K562 (cell line): ENCODE data around the gene RNF166. TPM values are rescaled to one million over a fixed set of nuclear protein-coding genes. Genes with fewer than 3 reads are reported as not detected.

Experiments used
- ATAC-seq: fragments of 200-7000 bp; cut with Tn5 transposase; 3 replicates; pipeline ENCODE4 v1.9.1; 2020; ENCODE audit warnings: moderate library complexity
- BruUV-seq: library from RNA; stranded (reverse); fragments of 400-500 nt; replicated peaks from 2 replicates; lab custom pipeline; 2021; lab: Mats Ljungman, UMichigan
- CTCF ChIA-PET: fragments of 300-600 bp; formaldehyde crosslinking; extraction: SDS; loops from one replicate; lab custom pipeline; 2021; ENCODE audit warnings: low intra/inter-chr PET ratio; lab: Yijun Ruan, JAX
- POLR2A ChIA-PET: fragments of 300-600, 350-650 bp; sonication (Branson Sonifier 250); formaldehyde crosslinking; extraction: SDS; loops from one replicate; lab custom pipeline; 2021; ENCODE audit warnings: antibody characterized with exemption, inconsistent platforms; lab: Yijun Ruan, JAX
- DNase-seq, 4 experiments: peaks; one replicate each; pipeline versions ENCODE4 v3.0.0 to v3.0.0-alpha.2; 2011 to 2018; ENCODE audit warnings: low spot score in 3 of 4, mixed read lengths in 3 of 4; ENCODE audit errors: extremely low read depth in 1 of 4
- FAIRE-seq: peaks from 2 replicates; lab custom pipeline; 2011; peaks lifted over from hg19 to GRCh38; lab: Jason Lieb, UNC
- H2AFZ ChIP-seq: 2 replicates; pipeline ENCODE4 v1.6.0; 2011; ENCODE audit warnings: low read depth, low read length, control low read depth, inconsistent platforms
- H3K27ac ChIP-seq: fragments of 200-600 bp; 3 replicates; pipeline ENCODE4 v1.8.0; 2011; ENCODE audit warnings: low read depth, mild to moderate bottlenecking, control low read depth, inconsistent platforms, low read length, moderate library complexity, mixed read lengths; ENCODE audit errors: extremely low read depth
- H3K27me3 ChIP-seq, 2 experiments: fragments of 300-600 bp in 1 of 2; 2 replicates in 1 of 2; 3 replicates in 1 of 2; pipeline versions ENCODE4 v1.6.0 to v1.8.0; 2011; ENCODE audit warnings: inconsistent platforms in 2 of 2, low read length in 2 of 2, mild to moderate bottlenecking in 1 of 2, mixed read lengths in 1 of 2, moderate library complexity in 1 of 2; ENCODE audit not compliant: control insufficient read depth in 2 of 2, insufficient read depth in 2 of 2
- H3K36me3 ChIP-seq: fragments of 300-600 bp; 3 replicates; pipeline ENCODE4 v1.8.0; 2011; ENCODE audit warnings: mild to moderate bottlenecking, low read length, inconsistent platforms; ENCODE audit not compliant: control insufficient read depth, insufficient read depth
- H3K4me1 ChIP-seq, 2 experiments: fragments of 200-600 bp in 1 of 2; replicated peaks in 1 of 2; 2 replicates in 1 of 2; 3 replicates in 1 of 2; pipeline versions ENCODE4 v1.5.1 to v1.8.0; 2011; ENCODE audit warnings: inconsistent platforms in 2 of 2, low read length in 2 of 2, mild to moderate bottlenecking in 1 of 2, mixed read lengths in 1 of 2, moderate library complexity in 1 of 2; ENCODE audit not compliant: control insufficient read depth in 2 of 2, insufficient read depth in 2 of 2
- H3K4me2 ChIP-seq: 2 replicates; pipeline ENCODE4 v1.6.1; 2011; ENCODE audit warnings: low read length, control low read depth, inconsistent platforms, mixed read lengths; ENCODE audit not compliant: insufficient read depth
- H3K4me3 ChIP-seq: fragments of 200-600 bp; sonication (generic), shearing (Covaris generic); 2 replicates; pipeline ENCODE4 v1.5.1; 2016; ENCODE audit warnings: control low read depth, inconsistent platforms
- H3K79me2 ChIP-seq: fragments of 200-600 bp; 3 replicates; pipeline ENCODE4 v1.8.0; 2011; ENCODE audit warnings: low read length, inconsistent platforms; ENCODE audit not compliant: control insufficient read depth, insufficient read depth
- H3K9ac ChIP-seq, 2 experiments: 2 replicates each; pipeline versions ENCODE4 v1.6.0 to v1.6.1; 2011; ENCODE audit warnings: low read depth in 2 of 2, low read length in 2 of 2, control low read depth in 1 of 2, inconsistent platforms in 1 of 2, mild to moderate bottlenecking in 1 of 2, mixed read lengths in 1 of 2; ENCODE audit not compliant: insufficient read depth in 1 of 2
- H3K9me1 ChIP-seq: one replicate; pipeline ENCODE4 v1.6.0; 2011; ENCODE audit warnings: inconsistent platforms, mild to moderate bottlenecking, low read length, moderate library complexity; ENCODE audit not compliant: control insufficient read depth, insufficient read depth
- H3K9me3 ChIP-seq: replicated peaks from 2 replicates; pipeline ENCODE4 v1.5.1; 2011; ENCODE audit warnings: low read depth, low read length, inconsistent platforms; ENCODE audit not compliant: control insufficient read depth, insufficient read depth
- H4K20me1 ChIP-seq: replicated peaks from 2 replicates; pipeline ENCODE4 v1.6.1; 2011; ENCODE audit warnings: low read length, inconsistent platforms, mixed read lengths; ENCODE audit not compliant: control insufficient read depth, insufficient read depth
- NFIC ChIP-seq: fragments of 450-650 bp; IDR thresholded peaks from 2 replicates; pipeline ENCODE4 v1.6.1; 2017; ENCODE audit warnings: mild to moderate bottlenecking, inconsistent platforms
- POLR2G ChIP-seq: fragments of 200-400 bp; formaldehyde crosslinking; IDR thresholded peaks from 2 replicates; pipeline ENCODE4 v1.6.1; 2017; ENCODE audit warnings: low read depth, mild to moderate bottlenecking, antibody characterized with exemption, low read length, moderate library complexity
- RERE ChIP-seq: sonication (generic); formaldehyde crosslinking; IDR thresholded peaks from 2 replicates; pipeline ENCODE4 v1.8.0; 2023; ENCODE audit warnings: missing genetic modification reagents, mild to moderate bottlenecking, borderline replicate concordance
- ZNF408 ChIP-seq: fragments of 250-450 bp; sonication (Bioruptor Pico); IDR thresholded peaks from 2 replicates; pipeline ENCODE4 v1.4.0; 2020; ENCODE audit warnings: low read depth, mild to moderate bottlenecking, moderate library complexity
- WGBS: fragments of 100-300 bp; shearing (Covaris generic); methylation state at CpG from one replicate; pipeline ENCODE4 v1.1.6; 2016; ENCODE audit warnings: low coverage, mixed read lengths; ENCODE audit not compliant: insufficient coverage; ENCODE audit errors: missing lambda C conversion rate; 5-methylcytosine and 5-hydroxymethylcytosine counted together
- in situ Hi-C: fragments of 300-500 bp; cut with MboI; formaldehyde crosslinking; loops from 4 replicates; pipeline ENCODE4 v1.15.0; 2018; ENCODE audit warnings: inconsistent platforms, mixed read lengths
- intact Hi-C: fragments of 100-400 bp; cut with micrococcal nuclease; formaldehyde crosslinking; loops from 2 replicates; pipeline ENCODE4 v1.14.2; 2022
- polyA plus RNA-seq, 8 experiments: library from polyadenylated mRNA; depleted of rRNA in 4 of 8; stranded (reverse) in 5 of 8; unstranded in 3 of 8; fragments of >200 nt; fragmentation: Nextera tagmentation in 2 of 8; fragmentation: Illumina TruSeq in 1 of 8; extraction: Ambion mirVana in 2 of 8; extraction: Trizol in 1 of 8; gene quantifications; 2 replicates each; pipeline versions ENCODE4 v1.2.1 to v1.2.3, GENCODE V29; 2011 to 2014; ENCODE audit warnings: inconsistent platforms in 1 of 8, missing spikeins in 1 of 8
- total RNA-seq, 7 experiments: library from RNA; depleted of rRNA in 6 of 7; stranded (reverse); fragments of >200 nt in 6 of 7; fragmentation: Illumina TruSeq in 2 of 7; extraction: Trizol in 2 of 7; gene quantifications; 2 replicates each; pipeline versions ENCODE4 v1.2.1 to v1.2.3, GENCODE V29; 2011 to 2021; ENCODE audit warnings: low replicate concordance in 1 of 7
- TF ChIP-seq, protein P1 (sequence below): sonication (generic); formaldehyde crosslinking; IDR thresholded peaks from 2 replicates; pipeline ENCODE4 v1.8.1; 2023; ENCODE audit warnings: mild to moderate bottlenecking, missing genetic modification reagents

RNF166 gene
- total and polyA plus RNA-seq, 9 of the 15 experiments (the other 6 are each of a cell fraction or from before 2014, with no cell fraction given), result 0.56 to 60.3 (median 19.5) TPM

GRCh38 chr16:88659160-88659559, 47.0 kb downstream of the RNF166 start:
- ChIA-PET POLR2A (no interaction called here), CTCF (no interaction called here)
- H3K4me3 ChIP-seq, result no peak overlapping the region
- FAIRE-seq (no peak), ATAC-seq (no peak), DNase-seq (no peak)
- no peak overlapping the region for H3K27ac ChIP-seq
- 0 out of 2 replicates have a peak, but pooled peaks have one; percentile 1 for TF ChIP-seq NFIC
- no peak for TF ChIP-seq ZNF408
- TF ChIP-seq, protein P1, sequence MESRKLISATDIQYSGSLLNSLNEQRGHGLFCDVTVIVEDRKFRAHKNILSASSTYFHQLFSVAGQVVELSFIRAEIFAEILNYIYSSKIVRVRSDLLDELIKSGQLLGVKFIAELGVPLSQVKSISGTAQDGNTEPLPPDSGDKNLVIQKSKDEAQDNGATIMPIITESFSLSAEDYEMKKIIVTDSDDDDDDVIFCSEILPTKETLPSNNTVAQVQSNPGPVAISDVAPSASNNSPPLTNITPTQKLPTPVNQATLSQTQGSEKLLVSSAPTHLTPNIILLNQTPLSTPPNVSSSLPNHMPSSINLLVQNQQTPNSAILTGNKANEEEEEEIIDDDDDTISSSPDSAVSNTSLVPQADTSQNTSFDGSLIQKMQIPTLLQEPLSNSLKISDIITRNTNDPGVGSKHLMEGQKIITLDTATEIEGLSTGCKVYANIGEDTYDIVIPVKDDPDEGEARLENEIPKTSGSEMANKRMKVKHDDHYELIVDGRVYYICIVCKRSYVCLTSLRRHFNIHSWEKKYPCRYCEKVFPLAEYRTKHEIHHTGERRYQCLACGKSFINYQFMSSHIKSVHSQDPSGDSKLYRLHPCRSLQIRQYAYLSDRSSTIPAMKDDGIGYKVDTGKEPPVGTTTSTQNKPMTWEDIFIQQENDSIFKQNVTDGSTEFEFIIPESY (CRISPR knock-in tag), result peak; percentile 50; the same call in 1 of the 2 replicates
- TF ChIP-seq RERE (CRISPR knock-in tag), result 0 out of 2 replicates have a peak, but pooled peaks have one; percentile 42
- TF ChIP-seq POLR2G, result 0 out of 2 replicates have a peak, but pooled peaks have one; percentile 24
- no peaks in the 10 kb centered on the region for H3K9me1 ChIP-seq
- in situ Hi-C loops (no loop called here), intact Hi-C loops (no loop called here)
- peaks cover 12 to 89% of the 10 kb centered on the region in 2 experiments for H3K4me1 ChIP-seq
- H3K27me3 ChIP-seq, result no peaks in the 10 kb centered on the region
- no peaks in the 10 kb centered on the region for H3K9me3 ChIP-seq
- no TSS peak for BruUV-seq
- WGBS, result 87% methylated on average over 25 of the region's 25 CpGs
- H3K79me2 ChIP-seq, result peaks cover 67% of the 10 kb centered on the region
- peaks cover 10% of the 10 kb centered on the region; the same call in 1 of the 2 replicates for H4K20me1 ChIP-seq
- H3K36me3 ChIP-seq, result peaks cover 61% of the 10 kb centered on the region; the same call in 2 of the 3 replicates
- H3K9ac ChIP-seq, result peak overlapping the region in 1 of 2 experiments; percentile 79; a peak in 2 of 4 replicates
- H2AFZ ChIP-seq, result no peak overlapping the region
- H3K4me2 ChIP-seq, result no peak overlapping the region
